ENCODE measurements around the gene PDE5A.
"Not testable (repeated sequence)": the region's sequence is repeated elsewhere in the genome, so short reads cannot be mapped to it uniquely, and the experiment has no call there.

Gene PDE5A

DNA sequence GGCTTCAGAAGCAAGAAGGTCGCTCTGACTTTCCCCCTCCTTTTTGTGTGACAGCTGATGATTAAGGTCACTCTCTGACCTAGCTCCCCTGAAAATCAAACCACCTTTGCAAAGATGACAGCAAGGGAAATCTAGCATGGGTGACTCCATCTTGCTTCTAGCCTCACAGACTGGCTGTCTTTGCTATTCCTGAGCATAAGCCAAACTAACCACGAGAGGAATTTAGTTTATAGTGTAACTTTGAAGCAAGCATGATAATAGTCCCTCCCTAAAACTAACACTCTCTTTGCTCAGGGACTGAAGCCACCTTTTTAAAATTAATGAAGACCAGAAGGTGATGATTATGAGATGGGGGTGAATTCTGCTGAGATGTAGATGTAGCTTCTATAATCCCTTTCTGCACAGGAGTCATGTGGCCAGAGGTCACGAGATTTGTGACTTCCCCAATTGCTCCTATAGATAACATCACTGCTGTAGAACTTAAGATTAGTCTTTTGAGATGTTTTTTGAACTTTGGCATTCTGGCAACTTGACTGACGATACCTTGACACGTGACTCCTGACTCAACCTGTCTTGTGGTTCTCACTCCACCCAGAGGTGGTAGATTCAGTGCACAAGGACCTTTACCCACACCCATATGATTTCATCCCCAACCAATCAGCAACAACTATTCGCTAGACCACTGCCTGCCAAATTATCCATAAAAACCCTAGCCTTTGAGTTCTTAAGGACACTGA lies 14.9 kb upstream of the PDE5A start:
- no peak for DNase-seq

DNA sequence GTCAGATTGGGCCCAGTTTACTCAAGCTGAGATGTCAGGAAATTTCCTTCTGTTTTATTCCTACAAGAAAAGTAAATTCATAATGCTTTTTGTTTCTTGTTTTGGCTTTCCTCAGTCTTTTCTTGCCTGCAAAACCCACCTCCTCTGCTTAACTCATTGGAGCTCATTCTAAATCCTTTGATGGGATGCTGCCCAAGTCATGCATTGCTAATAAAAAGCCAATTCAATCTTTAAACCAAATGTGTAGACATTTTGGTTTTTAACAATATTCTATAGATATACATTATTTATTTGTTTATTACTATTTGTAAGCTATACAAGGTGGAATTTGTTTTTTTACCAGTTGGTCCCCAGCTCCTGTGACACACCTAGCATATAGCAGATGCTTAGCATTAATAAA lies 13.2 kb upstream of the PDE5A start:
- DNase-seq, result no peak

DNA sequence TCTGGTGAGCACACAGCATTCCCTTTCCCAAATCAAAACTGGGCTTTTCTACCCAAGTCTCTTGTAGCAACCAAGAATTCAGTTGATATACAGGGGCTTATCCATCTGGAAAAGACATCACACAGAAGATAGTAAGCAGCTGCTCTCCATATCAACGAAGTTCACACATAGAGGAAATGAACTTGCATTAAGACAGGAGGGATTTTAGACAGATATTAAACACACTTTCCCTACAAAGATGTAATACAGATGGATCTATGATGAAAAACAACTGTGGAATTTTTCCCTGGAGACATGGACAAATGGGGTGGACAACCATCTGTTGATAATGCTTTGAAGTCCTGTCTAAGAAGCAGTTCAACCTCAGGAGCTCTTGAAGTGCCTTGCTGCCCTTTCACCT lies 9.8 kb upstream of the PDE5A start:
- DNase-seq, result no peak

DNA sequence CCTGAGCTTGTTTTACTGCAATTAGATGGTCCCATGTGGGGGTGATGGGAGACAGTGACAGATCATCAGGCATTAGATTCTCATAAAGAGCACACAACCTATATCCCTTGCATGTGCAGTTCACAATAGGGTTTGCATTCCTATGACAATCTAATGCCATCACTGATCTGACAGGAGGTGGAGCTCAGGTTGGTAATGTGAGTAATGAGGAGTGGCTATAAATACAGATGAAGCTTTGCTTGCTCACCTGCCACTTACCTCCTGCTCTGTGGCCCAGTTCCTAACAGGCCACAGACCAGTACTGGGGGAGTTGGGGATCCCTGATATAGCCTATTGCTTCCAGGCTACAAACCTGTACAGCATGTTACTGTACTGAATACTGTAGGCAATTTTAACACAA lies 8.2 kb upstream of the PDE5A start:
- DNase-seq, result not testable (repeated sequence)

DNA sequence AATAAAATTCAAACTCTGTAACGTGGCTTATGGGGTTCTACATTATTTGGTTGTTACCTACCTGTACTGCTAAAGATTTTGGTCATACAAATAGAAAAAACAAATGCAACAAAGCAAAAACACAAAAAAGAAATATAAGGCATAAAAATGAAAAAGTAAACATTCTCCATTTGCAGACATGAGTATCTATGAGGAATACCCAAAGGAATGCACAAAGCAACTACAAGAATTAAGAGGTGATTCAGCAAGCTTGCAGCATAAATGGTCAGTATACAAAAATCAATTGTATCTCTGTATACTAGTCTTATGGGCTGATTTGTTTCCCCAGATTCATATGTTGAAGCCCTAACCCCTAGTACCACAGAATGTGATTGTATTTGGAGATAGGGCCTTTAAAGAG lies 3.6 kb upstream of the PDE5A start:
- no peak for DNase-seq

DNA sequence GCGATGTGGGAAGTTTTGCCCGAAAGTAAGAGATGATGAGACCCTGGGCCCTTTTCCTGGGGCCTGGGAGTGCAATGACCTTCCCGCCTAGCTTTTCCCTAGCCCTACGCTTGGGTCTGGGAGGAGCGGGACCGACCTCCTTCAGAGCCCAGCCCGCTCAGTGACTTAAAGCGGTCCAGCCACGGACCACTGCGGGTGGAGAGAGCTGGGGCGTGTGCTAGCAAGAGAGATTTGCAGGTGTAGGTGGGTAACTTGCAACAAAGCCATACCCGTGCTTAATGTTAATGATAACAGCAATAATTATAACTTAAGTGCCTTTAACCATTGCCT lies 503 bp upstream of the PDE5A start:
- DNase-seq, result no peak

DNA sequence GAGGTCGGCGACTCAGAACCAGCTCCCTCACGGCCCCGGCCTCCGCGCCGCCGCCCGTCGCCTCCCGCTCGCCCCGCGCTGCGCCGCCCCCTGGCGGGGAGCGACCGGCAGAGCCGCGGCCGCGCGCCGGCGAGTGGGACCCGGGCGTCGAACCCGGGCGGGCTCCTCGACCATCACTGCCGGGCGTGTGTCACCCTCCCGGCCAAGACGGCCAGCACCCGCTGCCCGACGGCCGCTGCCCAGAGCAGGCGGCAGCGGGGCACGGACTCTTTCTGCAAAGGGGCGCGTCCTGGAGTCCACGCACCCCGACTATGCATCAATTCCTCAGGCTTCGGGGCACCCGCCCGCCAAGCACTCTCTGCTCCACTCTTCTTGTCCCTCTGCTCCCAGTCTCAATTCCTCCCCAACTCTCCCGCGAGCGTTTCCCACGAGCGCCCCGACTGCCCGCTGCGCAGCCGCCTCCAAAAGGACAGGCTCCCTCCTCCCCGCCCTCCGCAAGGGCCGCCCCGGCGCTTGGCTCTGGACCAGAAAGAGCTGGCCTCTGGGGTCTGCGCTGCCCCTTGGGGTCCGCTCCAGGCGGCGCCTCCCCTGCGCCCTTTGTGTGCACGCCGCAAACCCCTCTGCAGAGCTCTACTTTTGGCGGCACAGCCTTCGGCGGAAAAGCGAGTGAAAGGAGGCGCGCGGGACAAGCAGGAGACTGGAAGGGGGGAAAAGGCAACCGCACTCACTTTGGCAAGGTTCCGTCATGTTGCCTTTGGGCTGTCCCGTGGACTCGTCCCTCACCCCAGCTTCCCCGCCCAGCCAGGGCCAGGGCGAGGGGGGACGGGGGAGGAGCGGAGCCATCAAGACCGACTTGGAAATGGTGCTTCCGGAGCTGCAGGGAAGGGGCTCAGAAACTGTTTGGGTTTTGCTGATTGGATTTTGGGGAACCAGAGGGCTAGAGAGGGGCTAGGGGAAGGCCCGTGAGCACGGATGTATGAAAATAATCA lies 1.0 kb downstream of the PDE5A start:
- DNase-seq, result peak; percentile 37

DNA sequence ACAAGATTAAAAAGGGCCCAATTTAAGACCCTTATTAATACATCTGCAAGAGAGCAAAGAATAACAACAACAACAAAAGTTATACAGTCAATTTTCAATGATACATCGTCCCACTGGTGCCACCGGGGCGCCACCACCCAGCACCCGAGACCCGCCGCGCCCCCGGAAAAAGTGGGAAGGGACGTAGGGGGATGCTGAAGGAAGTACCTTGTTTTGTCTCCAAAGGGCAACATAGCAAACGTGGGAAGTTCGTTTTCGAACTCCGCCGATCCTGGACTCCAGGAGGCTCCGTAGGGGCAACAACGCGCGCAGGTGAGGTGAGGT lies 1.7 kb downstream of the PDE5A start:
- no peak for DNase-seq

DNA sequence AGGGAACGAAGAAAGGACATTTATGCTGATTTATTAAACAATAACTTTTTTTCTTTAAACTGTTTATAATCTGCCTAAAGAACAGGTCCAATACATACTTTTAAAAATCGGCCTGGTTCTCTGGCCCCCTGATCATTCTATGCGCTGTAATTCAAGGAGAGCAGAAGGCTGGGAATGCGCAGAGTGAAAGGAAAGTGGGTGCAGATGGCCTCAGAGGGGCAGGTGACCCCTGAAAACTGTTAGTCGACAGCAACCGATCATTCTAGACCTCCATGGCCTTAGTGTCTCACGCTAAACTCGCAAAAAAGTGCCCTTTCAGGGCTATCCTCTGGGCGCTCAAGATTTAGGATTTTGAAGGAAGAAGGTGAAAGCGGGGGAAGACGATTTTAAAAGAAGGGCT lies 2.2 kb downstream of the PDE5A start:
- DNase-seq, result no peak

DNA sequence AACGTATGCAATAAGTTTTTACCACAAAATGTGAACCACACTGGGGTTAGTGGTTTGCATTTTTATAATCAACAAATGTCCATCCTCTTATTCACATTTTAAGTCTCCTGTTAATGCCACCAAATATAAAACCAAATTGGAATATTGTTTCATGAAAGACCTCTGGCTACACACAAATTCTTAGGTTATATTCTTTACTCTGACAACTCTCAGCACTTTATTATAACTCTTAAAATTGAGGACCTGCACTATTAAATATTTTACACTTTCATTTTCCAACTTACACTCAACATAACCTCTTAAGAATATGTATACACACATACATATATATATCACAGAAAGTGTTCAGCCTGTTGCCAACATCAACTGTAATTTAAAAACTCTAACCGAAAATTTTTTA lies 2.8 kb downstream of the PDE5A start:
- no peak for DNase-seq

DNA sequence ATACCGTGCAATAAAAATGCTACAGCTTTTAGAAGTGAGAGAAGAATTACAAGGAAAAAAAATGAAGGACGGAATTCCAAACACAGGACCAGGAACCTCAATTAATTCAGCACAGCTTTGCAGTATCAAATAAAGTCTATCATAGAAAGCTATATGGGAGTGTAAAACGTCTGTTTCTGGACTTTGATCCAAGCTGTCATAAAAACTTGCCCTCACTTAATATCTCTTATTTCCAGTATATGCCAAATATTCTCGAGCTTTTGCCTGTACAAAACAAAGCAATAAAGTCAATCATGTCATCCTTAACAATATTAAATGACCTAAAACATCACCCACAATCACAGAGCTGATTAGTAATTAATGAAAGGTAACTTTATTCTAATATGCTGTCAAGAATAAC lies 4.2 kb downstream of the PDE5A start:
- no peak for DNase-seq

DNA sequence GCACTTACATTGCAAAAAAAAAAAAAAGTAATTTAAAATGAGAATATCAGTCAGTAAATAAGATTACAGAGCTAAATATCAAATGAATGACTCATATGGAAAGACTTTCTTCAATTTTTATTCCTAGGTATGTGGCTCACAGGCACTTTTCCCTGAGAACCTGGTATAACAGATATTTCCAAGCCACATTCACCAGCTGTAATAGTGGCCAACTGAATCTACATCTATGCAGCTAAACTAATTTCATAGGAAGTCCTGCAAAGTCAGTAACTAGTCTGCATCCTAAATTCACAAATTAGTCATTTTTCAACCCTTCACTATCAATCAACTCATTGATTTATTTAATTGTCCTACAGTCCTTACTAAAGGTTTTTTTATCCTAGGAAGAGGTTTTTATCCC lies 5.6 kb downstream of the PDE5A start:
- DNase-seq, result no peak

DNA sequence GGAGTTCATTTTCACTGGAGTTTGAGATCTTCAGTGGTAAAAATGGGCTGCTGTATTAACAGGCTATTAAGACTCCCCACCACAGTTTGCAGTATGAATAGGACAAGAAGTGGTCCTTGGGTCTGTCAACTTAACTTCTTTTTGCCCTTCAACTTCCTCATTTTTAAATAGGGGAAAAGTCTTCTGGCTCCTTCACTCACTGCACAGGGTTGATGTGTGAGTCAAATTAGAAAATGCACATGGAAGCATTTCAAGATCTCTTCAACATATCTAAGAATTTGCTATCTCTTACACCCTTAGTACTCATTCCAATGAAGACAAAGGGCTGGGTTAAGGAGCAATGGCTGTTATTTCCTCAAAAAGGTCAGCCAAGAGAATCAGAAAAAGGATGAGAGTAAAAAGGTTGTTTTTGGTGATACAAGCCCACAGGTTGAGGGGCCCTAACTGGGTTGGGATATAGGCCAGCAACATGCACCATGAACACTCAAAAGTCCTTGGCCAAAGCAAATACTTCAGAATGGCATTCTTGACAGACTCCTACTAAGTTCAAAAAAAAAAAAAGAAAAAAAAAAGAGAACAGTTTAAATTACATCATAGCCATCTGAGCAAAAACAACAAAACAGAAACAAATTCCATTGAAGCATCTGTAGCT lies 13.4 kb downstream of the PDE5A start:
- no peak for DNase-seq

DNA sequence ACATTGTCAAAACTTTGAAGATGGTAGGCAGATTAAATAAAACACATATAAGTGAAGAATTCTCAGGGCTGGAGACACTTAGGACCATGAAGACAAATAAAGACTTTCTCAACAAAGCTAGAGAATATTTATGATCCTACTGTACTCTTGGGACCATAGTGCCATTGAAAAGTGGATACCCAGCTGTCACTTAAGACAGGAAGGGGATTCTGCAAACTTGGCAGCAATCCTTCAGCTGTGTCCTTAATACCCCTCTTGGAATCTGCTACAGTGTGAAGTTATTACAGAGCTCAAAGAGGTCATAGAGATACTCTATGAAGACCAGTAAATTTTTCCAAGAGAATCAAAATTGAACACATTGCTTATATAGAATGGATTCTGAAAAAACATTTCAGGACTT lies 24.3 kb downstream of the PDE5A start:
- DNase-seq, result no peak

DNA sequence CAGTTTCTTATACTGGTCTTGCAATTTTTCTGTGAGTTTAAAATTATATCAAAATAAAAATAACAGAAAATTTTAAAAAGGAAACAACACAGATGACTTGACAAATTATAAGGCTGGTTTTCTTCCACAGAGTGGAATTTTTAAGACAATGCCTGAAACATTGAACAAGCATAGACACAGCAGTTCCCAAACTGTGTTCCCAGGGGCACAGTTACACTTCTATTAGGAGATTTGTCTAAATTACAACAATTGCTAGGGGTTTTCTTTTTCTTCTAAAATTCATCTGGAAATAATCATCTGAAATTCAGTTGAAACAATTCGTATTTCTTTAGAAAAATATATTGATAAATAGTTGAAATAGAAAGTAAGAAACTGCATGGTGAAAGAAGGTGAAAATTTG lies 26.2 kb downstream of the PDE5A start:
- no peak for DNase-seq

DNA sequence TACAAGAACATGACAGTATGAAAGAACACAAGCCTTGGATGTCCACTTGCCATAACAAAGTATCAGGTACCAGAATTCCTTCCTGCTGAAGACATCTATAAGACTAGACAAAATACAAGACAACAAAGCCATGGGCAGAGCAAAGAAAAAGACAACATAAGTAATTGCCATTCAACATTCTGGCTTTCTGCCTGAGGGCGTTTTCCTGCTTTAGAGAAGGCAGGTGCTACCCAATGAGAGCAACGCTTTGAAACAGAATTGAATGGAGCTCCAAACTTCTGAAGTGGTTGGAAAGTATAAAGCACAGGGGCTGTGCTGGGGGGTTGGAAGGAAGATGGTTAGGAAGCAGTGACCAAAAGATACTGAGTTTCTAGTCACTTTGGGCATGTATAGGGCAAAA lies 30.1 kb downstream of the PDE5A start:
- DNase-seq, result no peak

DNA sequence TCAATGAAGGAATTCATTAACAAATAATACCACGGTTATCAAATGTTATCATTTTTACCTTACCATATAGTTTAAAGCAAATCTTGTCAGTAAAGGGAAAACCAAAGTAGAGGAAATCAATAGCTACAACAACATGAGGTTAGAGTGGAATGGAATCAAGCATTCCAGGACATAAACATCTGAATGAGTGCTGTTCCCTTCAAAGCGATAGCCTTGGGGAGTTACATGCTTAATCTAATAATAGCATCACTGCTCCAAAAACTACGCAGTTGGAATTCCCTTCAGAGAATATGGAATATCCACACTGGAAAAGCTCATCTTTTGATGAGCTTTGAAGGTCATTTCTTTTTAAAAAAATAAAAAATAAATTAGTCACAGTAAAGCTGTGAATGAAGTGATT lies 31.2 kb downstream of the PDE5A start:
- no peak for DNase-seq

DNA sequence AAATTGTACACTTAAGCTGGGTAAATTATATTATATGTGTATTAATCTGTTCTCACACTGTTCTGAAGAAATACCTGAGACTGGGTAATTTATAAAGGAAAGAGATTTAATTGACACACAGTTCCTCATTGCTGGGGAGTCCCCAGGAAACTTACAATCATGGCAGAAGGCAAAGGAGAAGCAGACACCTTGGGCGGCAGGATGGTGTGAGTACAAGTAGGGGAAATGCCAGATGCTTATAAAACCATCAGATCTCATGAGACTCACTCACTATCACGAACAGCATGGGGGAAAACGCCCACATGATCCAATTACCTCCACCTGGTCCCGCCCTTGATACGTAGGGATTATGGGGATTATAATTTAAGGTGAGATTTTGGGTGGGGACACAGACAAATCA lies 34.9 kb downstream of the PDE5A start:
- no peak for DNase-seq

DNA sequence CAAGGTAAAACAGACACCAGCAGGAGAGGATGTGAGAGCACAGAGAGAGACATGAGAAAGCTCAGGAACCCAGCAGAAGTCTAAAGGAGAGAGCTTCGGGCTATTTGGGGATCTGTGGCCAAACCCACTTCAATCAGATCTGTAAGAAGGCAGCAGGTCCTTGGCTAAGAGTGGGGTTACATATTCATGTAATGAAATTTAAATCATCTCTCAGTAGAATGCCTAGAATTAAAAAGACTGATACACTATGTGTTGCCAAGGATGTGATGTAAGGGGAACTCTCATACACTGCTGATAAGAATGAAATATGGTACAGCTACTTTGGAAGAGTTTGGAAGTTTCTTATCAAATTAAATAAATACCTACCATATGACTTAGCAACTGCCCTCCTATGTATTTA lies 35.8 kb downstream of the PDE5A start:
- no peak for DNase-seq

DNA sequence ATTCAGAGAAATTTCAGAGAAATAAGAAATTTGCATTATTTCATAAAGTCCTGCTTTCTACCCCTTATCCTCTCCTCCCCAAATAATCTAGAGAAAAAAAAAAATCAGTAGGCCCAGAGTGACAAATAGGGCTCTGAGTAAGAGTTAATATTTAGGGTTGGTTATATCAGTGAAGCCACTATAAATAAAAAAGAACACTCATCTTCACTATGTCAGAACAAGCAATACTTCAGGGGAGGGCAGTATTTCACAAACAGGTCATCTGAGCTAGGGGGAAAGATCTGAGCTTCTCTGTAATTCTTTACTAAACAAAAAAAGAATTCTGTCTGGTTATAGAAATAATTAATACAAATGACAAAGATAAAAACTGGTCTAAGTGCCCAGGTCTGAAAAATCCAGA lies 39.4 kb downstream of the PDE5A start:
- DNase-seq, result no peak

DNA sequence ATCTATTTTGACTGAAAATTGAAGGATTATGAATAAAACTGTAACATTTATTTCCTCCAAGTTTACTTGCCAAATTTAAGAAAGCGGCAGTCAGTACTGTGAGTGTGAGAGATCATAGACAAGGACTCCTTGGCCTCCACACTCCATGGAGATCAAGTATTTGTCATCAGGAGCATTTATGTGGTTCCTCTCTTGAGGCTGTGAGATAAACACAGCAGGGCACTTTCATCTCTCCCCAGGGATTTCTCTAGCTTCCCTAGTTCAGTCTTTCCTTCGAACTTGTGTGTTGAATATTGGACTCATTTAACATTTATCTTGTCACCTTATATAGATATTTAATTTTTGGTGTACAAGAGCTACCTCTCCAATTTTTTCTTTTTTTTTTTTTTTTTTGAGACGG lies 40.8 kb downstream of the PDE5A start:
- no peak for DNase-seq

DNA sequence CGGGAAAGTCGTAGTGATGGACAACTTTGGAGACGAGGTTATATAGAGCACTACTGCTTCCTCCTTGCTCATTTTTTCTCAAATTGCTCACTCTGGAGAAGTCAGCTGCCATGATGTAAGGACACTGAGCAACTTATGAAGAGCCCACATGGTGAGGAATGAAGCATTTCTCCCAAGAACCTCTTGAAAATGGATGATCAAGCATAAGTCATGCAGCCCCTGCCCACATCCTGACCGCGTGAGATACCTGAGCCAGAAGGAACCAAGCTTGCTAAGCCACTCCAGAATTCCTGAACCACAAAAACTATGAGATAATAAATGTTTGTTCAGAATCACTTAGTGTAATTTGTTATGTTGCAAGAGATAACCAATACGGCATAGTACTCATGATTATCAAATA lies 42.8 kb downstream of the PDE5A start:
- DNase-seq, result no peak

DNA sequence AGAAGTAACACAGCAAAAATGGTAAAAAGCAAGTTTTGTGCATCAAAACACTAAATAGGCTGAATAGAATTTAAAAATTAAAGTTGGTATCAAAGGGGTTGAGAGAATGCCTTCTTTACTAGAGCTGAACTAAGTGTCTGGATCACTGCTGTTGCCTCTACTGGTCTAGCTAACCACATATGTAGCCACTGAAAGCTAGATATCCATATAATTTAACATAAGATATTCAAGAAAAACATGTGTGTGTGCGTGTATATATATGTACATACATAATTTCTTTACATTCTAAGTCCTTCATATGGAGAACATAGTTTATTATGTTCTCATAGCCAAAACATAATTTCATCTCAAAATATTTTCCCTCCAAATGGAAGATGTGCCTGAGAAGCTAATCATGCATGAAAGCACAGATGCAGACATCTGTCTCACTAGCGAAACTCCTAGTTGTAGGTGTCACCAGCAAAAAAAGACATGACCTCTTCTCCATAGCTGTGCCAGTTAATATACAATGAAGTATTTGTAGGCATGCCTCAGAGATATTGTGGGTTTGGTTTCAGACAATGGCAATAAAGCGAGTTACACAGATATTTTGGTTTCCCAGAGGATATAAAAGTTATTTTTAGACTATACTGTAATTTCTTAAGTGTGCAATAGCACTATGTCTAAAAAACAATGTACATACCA lies 47.3 kb downstream of the PDE5A start:
- DNase-seq, result no peak

DNA sequence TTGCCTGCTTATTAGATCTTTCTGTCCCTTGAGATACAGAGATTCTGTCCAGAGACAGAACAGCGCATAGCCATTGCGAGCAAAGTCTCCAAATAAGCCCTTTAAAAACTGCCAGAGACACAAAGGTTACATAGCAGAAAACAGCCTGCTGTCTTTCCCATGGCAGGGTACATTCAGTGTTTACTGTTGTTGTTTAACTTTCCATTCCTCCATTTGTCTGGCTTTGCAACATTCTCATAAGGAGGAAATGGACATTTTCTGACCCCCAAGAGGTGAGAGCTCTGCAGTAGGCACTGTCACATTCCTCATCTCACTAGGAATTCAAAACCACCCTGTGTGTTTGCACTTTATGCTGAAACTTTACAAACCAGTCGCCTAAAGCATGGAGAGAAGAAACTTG lies 48.3 kb downstream of the PDE5A start:
- DNase-seq, result no peak

Measured in activated gamma-delta T cell treated with Interleukin-2 at 50 U/mL for 16 hours (primary cell).